Right ventricle myocardium superior (tissue), 1 donor: ENCODE measurements around the gene NYNRIN. TPM values are rescaled to one million over a fixed set of nuclear protein-coding genes. Genes with fewer than 3 reads are reported as not detected.
"Not testable (repeated sequence)": the region's sequence is repeated elsewhere in the genome, so short reads cannot be mapped to it uniquely, and the experiment has no call there.

Source experiments
- ATAC-seq: fragments of 200-7000 bp; cut with Tn5 transposase; one replicate; pipeline ENCODE4 v1.9.1; 2020; ENCODE audit warnings: mild to moderate bottlenecking; ENCODE audit not compliant: poor library complexity
- DNase-seq: peaks from one replicate; pipeline ENCODE4 v3.0.0-alpha.2; 2020
- intact Hi-C: fragments of 100-400 bp; cut with DNase I; formaldehyde crosslinking; loops from one replicate; pipeline ENCODE4 v1.11.2; 2022
- total RNA-seq: library from RNA; stranded (reverse); fragmentation: NEBNext Ultra II Directional; extraction: Animal tissue kit (Norgen Biotek cat#: 25700); gene quantifications from one replicate; pipeline ENCODE4 v1.2.1, GENCODE V29; 2021
- donor health status: DM: no; HTN: yes; CAD: no; lungs with severe emphysema.

NYNRIN gene
- total RNA-seq, 1 donor from 2014 or later, result 8.8 TPM

DNA sequence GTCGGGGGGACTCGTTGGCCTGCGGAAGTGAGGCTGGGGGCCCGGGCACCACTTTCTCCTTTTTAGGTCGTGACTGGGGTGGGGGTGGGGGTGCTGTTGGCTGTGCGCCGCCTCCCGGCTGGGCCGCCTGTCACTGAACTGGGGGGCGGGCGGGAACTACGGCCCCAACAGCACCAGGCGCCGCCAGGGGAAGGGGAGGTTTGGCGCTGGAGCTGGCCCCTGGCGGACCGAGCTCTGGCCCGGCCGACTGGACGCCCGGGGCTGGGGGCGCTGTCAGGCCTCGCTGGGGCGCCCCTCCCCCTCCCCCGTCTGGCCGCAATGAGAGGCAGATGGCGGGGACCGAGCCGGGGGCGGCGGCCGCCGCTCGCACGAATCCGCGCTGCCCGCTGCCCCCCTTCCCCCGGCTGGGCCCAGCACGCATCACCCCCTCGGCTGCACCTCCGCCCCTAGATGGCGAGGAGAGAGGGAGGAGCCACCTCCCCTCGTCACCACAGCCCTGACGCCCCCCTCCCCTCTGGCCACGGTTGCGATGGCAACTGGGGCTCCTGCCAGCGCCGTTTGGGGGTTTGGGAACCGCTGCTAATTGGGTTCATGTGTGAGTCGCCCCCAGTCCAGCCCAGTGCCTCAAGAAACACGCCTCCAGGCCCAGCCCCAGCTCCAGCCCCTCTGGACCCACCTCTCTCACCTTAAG lies 30.1 kb upstream of the NYNRIN start:
- ATAC-seq (no peak), DNase-seq (peak; percentile 71)
- intact Hi-C loops, result loop anchor here (5.0 kb wide), 1 partner anchor 64 kb away; no protein-coding TSS in a partner anchor

DNA sequence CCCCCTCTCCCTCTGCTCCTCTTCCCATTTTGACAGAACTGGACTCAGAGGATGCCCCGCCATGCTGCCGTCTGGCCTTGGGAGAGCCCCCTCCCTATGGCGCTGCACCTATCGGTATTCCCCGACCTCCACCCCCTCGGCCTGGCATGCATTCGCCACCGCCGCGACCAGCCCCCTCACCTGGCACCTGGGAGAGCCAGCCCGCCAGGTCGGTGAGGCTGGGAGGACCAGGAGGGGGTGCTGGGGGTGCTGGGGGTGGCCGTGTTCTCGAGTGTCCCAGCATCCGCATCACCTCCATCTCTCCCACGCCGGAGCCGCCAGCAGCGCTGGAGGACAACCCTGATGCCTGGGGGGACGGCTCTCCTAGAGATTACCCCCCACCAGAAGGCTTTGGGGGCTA lies 29.3 kb upstream of the NYNRIN start:
- intact Hi-C loops, result loop anchor here (5.0 kb wide), 1 partner anchor 63 kb away; no protein-coding TSS in a partner anchor
- DNase-seq, result no peak
- ATAC-seq, result no peak

- ATAC-seq, result no peak
- intact Hi-C loops, result loop anchor here (5.0 kb wide), 1 partner anchor 62 kb away; no protein-coding TSS in a partner anchor
- no peak for DNase-seq
Measured at GRCh38 chr14:24369907-24370687, 28.7 kb upstream of the NYNRIN start.

GRCh38 chr14:24370748-24371147 lies 28.1 kb upstream of the NYNRIN start:
- intact Hi-C loops, result no loop called here
- ATAC-seq (no peak), DNase-seq (no peak)

GRCh38 chr14:24371605-24372004 lies 27.2 kb upstream of the NYNRIN start:
- ATAC-seq, intact Hi-C loops, DNase-seq: not testable (repeated sequence)

GRCh38 chr14:24372701-24373416 lies 25.9 kb upstream of the NYNRIN start:
- intact Hi-C loops, result no loop called here
- peak; percentile 4 for ATAC-seq
- peak; percentile 68 for DNase-seq

DNA sequence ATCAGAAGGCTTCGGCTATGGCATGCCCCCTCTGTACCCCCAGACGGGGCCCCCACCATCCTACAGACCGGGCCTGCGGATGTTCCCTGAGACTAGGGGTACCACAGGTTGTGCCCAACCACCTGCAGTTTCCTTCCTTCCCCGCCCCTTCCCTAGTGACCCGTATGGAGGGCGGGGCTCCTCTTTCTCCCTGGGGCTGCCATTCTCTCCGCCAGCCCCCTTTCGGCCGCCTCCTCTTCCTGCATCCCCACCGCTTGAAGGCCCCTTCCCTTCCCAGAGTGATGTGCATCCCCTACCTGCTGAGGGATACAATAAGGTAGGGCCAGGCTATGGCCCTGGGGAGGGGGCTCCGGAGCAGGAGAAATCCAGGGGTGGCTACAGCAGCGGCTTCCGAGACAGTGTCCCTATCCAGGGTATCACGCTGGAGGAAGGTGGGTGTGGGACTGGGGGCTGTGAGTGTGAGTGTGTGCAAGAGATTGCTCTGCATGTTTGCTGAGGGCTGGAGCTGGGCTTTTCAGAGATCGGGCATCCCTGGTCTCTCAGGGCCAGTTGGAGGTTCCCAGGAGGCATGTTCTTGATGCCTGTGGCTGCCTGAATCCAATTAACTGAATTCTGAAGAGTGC lies 22.2 kb upstream of the NYNRIN start:
- DNase-seq (no peak), ATAC-seq (no peak)
- intact Hi-C loops, result no loop called here

DNA sequence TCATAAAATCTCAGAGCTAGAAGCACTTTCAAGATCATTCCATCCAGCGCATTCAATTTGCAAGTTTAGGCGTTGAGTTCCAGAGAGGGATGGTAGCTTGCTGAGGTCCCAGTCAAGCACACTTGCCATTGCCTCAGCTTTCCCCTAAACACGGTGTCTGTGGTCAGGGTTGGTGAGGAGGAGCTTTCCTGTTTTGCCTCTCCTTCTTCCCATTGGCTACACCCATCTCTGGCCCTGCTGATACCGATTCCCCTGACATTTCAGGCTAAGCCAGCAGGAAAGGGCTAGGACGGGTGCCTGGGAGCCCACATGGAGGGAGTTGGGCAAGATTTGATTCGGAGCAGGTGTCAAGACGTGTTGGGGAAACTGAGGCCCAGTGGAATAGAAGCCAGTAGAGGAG lies 21.7 kb upstream of the NYNRIN start:
- ATAC-seq (no peak), DNase-seq (no peak)
- intact Hi-C loops, result no loop called here

GRCh38 chr14:24377657-24378056 lies 21.1 kb upstream of the NYNRIN start:
- no peak for DNase-seq

GRCh38 chr14:24378327-24378726 lies 20.5 kb upstream of the NYNRIN start:
- no peak for ATAC-seq
- DNase-seq, result no peak
- intact Hi-C loops, result no loop called here

More at GRCh38 chr14:24377657-24378056, 21.1 kb upstream of the NYNRIN start:
- peak; percentile 25 for ATAC-seq
- intact Hi-C loops, result no loop called here

DNA sequence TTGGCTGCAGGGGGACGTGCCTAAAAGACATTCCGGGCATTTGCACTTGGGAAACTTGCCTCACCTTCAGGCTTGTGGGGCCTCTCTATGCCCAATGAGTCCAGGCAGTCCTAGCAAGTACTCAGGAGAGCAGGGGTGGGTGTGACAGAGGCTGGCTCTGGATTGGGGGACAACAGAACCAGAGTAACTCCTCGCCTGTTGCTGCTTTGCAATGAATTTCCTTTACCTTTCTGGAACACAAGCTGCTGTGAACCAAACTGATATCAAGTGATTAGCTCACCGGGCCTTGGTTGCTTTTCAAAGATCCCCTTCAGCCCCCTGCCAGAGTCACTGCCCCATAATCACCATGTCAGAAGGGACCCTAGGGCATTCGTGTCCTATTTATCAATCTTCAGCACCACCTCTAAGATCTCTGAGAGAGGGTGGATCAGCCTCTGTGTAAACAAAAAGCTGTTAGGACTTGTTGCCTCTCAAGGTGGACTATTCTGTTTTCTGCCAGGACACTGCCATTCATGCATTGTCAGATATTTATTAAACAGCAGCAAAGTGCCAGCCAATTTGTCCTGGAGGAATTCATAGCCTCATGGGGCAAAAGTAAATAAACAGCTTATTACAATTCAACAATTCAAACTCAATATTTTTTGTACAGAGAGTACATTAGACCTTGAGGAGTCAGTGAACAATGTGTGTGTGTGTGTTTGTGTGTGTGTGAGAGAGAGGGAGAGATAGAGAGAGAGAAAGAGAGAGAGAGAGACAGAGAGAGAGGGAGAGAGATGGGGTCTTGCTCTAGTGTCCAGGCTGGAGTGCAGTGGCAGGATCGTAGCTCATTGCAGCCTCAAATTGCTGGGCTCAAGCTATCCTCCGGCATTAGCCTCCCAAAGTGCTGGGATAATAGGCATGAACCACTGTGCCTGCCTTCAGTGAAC lies 19.6 kb upstream of the NYNRIN start:
- intact Hi-C loops, result no loop called here
- ATAC-seq (no peak), DNase-seq (no peak)

GRCh38 chr14:24379907-24380730 lies 18.7 kb upstream of the NYNRIN start:
- intact Hi-C loops, result no loop called here
- DNase-seq, result no peak
- no peak for ATAC-seq

- ATAC-seq (no peak), DNase-seq (no peak)
- intact Hi-C loops, result no loop called here
Measured at GRCh38 chr14:24381363-24382063, 17.3 kb upstream of the NYNRIN start.

GRCh38 chr14:24382064-24382371 lies 16.8 kb upstream of the NYNRIN start:
- peak; percentile 13 for ATAC-seq
- no peak for DNase-seq
- intact Hi-C loops, result no loop called here

- intact Hi-C loops, result no loop called here
- no peak for ATAC-seq
- DNase-seq, result no peak
Measured at GRCh38 chr14:24384169-24384568, 14.6 kb upstream of the NYNRIN start.

DNA sequence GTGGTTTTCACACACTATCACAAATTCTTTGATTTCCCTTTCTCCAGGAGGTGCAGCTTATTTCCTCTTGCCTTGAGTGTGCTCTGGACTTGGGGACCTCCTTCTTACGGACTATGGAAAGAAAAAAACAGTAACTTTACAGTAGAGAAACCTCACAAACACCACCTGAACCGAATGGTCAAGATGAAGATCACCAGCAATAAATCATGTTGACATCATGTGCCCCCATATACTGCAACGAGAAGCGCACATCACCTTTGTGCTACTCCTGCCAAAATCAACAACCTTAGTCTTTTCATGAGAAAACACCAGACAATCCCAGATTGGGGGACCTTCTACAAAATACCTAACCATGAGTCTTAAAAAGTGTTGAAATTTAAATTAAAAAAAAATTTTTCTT lies 13.3 kb upstream of the NYNRIN start:
- intact Hi-C loops, result no loop called here
- ATAC-seq (no peak), DNase-seq (no peak)

GRCh38 chr14:24387009-24387345 lies 11.8 kb upstream of the NYNRIN start:
- intact Hi-C loops, result no loop called here
- ATAC-seq, result no peak

More at GRCh38 chr14:24387009-24387345, 11.8 kb upstream of the NYNRIN start:
- no peak for DNase-seq
